ENCODE data around the gene GAGE12C.
"Not testable (repeated sequence)": the region's sequence is repeated elsewhere in the genome, so short reads cannot be mapped to it uniquely, and the experiment has no call there.

Gene GAGE12C, protein sequence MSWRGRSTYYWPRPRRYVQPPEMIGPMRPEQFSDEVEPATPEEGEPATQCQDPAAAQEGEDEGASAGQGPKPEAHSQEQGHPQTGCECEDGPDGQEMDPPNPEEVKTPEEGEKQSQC

DNA sequence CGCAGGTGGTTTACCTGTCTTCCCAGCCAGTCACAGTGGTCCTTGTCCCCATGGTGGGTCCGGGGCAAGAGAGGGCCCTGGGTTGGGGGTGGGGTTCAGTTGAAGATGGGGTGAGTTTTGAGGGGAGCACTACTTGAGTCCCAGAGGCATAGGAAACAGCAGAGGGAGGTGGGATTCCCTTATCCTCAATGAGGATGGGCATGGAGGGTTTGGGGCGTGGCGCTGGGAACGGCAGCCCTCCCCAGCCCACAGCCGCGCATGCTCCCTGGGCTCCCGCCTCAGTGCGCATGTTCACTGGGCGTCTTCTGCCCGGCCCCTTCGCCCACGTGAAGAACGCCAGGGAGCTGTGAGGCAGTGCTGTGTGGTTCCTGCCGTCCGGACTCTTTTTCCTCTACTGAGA, at the start of gene GAGE12C:
GAGE12C (plus strand) TSS at position 301 of the 400 bp plus-strand sequence. CDS start 1,155 bp downstream, outside the sequence.
- TF ChIP-seq, protein P1, sequence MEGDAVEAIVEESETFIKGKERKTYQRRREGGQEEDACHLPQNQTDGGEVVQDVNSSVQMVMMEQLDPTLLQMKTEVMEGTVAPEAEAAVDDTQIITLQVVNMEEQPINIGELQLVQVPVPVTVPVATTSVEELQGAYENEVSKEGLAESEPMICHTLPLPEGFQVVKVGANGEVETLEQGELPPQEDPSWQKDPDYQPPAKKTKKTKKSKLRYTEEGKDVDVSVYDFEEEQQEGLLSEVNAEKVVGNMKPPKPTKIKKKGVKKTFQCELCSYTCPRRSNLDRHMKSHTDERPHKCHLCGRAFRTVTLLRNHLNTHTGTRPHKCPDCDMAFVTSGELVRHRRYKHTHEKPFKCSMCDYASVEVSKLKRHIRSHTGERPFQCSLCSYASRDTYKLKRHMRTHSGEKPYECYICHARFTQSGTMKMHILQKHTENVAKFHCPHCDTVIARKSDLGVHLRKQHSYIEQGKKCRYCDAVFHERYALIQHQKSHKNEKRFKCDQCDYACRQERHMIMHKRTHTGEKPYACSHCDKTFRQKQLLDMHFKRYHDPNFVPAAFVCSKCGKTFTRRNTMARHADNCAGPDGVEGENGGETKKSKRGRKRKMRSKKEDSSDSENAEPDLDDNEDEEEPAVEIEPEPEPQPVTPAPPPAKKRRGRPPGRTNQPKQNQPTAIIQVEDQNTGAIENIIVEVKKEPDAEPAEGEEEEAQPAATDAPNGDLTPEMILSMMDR (IDR thresholded peaks at IDR 0.05), result not testable (repeated sequence)

DNA sequence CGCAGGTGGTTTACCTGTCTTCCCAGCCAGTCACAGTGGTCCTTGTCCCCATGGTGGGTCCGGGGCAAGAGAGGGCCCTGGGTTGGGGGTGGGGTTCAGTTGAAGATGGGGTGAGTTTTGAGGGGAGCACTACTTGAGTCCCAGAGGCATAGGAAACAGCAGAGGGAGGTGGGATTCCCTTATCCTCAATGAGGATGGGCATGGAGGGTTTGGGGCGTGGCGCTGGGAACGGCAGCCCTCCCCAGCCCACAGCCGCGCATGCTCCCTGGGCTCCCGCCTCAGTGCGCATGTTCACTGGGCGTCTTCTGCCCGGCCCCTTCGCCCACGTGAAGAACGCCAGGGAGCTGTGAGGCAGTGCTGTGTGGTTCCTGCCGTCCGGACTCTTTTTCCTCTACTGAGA, 9.5 kb downstream of the GAGE12C start, which contains the start of gene GAGE12D:
GAGE12D (plus strand) TSS at position 301 of the 400 bp plus-strand sequence. CDS start 1,155 bp downstream, outside the sequence.
- TF ChIP-seq, protein P1 (IDR thresholded peaks at IDR 0.05), result not testable (repeated sequence)

DNA sequence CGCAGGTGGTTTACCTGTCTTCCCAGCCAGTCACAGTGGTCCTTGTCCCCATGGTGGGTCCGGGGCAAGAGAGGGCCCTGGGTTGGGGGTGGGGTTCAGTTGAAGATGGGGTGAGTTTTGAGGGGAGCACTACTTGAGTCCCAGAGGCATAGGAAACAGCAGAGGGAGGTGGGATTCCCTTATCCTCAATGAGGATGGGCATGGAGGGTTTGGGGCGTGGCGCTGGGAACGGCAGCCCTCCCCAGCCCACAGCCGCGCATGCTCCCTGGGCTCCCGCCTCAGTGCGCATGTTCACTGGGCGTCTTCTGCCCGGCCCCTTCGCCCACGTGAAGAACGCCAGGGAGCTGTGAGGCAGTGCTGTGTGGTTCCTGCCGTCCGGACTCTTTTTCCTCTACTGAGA, 19.0 kb downstream of the GAGE12C start, which contains the start of gene GAGE12E:
GAGE12E (plus strand) TSS at position 301 of the 400 bp plus-strand sequence. CDS start 1,155 bp downstream, outside the sequence.
- TF ChIP-seq, protein P1 (IDR thresholded peaks at IDR 0.05), result not testable (repeated sequence)

DNA sequence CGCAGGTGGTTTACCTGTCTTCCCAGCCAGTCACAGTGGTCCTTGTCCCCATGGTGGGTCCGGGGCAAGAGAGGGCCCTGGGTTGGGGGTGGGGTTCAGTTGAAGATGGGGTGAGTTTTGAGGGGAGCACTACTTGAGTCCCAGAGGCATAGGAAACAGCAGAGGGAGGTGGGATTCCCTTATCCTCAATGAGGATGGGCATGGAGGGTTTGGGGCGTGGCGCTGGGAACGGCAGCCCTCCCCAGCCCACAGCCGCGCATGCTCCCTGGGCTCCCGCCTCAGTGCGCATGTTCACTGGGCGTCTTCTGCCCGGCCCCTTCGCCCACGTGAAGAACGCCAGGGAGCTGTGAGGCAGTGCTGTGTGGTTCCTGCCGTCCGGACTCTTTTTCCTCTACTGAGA, 28.6 kb downstream of the GAGE12C start, which contains the start of gene GAGE12F:
GAGE12F (plus strand) TSS at position 301 of the 400 bp plus-strand sequence. CDS start 1,155 bp downstream, outside the sequence.
- TF ChIP-seq, protein P1 (IDR thresholded peaks at IDR 0.05), result not testable (repeated sequence)

DNA sequence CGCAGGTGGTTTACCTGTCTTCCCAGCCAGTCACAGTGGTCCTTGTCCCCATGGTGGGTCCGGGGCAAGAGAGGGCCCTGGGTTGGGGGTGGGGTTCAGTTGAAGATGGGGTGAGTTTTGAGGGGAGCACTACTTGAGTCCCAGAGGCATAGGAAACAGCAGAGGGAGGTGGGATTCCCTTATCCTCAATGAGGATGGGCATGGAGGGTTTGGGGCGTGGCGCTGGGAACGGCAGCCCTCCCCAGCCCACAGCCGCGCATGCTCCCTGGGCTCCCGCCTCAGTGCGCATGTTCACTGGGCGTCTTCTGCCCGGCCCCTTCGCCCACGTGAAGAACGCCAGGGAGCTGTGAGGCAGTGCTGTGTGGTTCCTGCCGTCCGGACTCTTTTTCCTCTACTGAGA, 38.1 kb downstream of the GAGE12C start, which contains the start of gene GAGE12G:
GAGE12G (plus strand) TSS at position 301 of the 400 bp plus-strand sequence. CDS start 1,155 bp downstream, outside the sequence.
- TF ChIP-seq, protein P1 (IDR thresholded peaks at IDR 0.05), result not testable (repeated sequence)

DNA sequence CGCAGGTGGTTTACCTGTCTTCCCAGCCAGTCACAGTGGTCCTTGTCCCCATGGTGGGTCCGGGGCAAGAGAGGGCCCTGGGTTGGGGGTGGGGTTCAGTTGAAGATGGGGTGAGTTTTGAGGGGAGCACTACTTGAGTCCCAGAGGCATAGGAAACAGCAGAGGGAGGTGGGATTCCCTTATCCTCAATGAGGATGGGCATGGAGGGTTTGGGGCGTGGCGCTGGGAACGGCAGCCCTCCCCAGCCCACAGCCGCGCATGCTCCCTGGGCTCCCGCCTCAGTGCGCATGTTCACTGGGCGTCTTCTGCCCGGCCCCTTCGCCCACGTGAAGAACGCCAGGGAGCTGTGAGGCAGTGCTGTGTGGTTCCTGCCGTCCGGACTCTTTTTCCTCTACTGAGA, 47.7 kb downstream of the GAGE12C start, which contains the start of gene GAGE12H:
GAGE12H (plus strand) TSS at position 301 of the 400 bp plus-strand sequence. CDS start 1,155 bp downstream, outside the sequence.
- TF ChIP-seq, protein P1 (IDR thresholded peaks at IDR 0.05), result not testable (repeated sequence)
